Esophagus muscularis mucosa (tissue), 4 donors: ENCODE measurements around the gene INO80D.

Source experiments
- EP300 ChIP-seq: sonication (generic); formaldehyde crosslinking; IDR thresholded peaks from one replicate; pipeline ENCODE4 v1.6.1; 2017; ENCODE audit warnings: antibody characterized with exemption
- POLR2AphosphoS5 ChIP-seq, 2 donors: sonication (generic); formaldehyde crosslinking; IDR thresholded peaks; one replicate each; pipeline ENCODE4 v1.6.1; 2017; ENCODE audit warnings: antibody characterized with exemption in 2 of 2
- TF ChIP-seq, protein P1 (sequence below), 3 experiments: fragments of 200-600 bp in 2 of 3; fragments of 450-650 bp in 1 of 3; sonication (generic) in 2 of 3; IDR thresholded peaks; one replicate each; pipeline ENCODE4 v1.5.1; 2017 to 2019; ENCODE audit warnings: antibody characterized with exemption in 3 of 3, mild to moderate bottlenecking in 2 of 3, moderate library complexity in 1 of 3

DNA sequence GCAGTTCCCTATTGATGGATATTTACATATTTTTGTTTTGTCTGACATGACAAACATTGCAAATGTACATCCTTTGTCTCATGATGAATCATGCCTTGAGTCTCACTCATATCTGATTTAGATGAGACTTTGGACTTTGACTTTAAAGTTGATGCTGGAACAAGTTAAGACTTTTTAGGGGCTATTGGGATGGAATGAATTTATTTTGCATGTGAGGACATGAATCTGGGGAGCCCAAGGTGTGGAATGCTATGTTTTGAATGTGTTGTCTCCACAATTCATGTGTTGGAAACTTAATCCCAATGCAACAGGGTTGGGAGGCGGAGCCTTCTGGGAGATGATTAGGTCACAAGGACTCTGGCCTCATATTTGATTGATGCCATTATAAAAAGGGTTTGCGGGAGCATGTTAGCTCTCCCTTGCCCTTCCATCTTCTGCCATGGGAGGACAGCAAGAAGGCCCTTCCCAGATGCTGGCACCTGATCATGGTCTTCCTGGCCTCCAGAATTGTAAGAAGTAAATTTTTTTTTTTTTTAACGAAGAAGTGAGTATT lies 29.1 kb upstream of the INO80D start:
- TF ChIP-seq EP300 (no peak), POLR2AphosphoS5 (IDR thresholded peaks at IDR 0.05) (no peak)
- TF ChIP-seq, protein P1, sequence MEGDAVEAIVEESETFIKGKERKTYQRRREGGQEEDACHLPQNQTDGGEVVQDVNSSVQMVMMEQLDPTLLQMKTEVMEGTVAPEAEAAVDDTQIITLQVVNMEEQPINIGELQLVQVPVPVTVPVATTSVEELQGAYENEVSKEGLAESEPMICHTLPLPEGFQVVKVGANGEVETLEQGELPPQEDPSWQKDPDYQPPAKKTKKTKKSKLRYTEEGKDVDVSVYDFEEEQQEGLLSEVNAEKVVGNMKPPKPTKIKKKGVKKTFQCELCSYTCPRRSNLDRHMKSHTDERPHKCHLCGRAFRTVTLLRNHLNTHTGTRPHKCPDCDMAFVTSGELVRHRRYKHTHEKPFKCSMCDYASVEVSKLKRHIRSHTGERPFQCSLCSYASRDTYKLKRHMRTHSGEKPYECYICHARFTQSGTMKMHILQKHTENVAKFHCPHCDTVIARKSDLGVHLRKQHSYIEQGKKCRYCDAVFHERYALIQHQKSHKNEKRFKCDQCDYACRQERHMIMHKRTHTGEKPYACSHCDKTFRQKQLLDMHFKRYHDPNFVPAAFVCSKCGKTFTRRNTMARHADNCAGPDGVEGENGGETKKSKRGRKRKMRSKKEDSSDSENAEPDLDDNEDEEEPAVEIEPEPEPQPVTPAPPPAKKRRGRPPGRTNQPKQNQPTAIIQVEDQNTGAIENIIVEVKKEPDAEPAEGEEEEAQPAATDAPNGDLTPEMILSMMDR (IDR thresholded peaks at IDR 0.05), result no peak
